ENCODE measurements around the gene HDAC4.

- no peak for TF ChIP-seq POLR2A (IDR thresholded peaks at IDR 0.05; ENCODE audit: low read depth, low read length)
- no peak for TF ChIP-seq CTCF (conservative IDR thresholded peaks at IDR 0.05; ENCODE audit: low read depth, low read length)
- TF ChIP-seq CHD1 (IDR thresholded peaks at IDR 0.05; ENCODE audit: low read depth, low read length) = no peak
- TF ChIP-seq RAD21 (IDR thresholded peaks at IDR 0.05; ENCODE audit: low read length) = no peak
These were observed 8.8 kb downstream of the HDAC4 start for GRCh38 chr2:239392072-239392357.

Data from IMR-90 (cell line).